DLD1 (cell line): ENCODE data around the gene OXLD1.

Source experiments
- in situ Hi-C: cut with HindIII; loops from 2 replicates; pipeline ENCODE4 v1.10.0; 2017; ENCODE audit warnings: low sequenced_read_pairs

The OXLD1 gene

DNA sequence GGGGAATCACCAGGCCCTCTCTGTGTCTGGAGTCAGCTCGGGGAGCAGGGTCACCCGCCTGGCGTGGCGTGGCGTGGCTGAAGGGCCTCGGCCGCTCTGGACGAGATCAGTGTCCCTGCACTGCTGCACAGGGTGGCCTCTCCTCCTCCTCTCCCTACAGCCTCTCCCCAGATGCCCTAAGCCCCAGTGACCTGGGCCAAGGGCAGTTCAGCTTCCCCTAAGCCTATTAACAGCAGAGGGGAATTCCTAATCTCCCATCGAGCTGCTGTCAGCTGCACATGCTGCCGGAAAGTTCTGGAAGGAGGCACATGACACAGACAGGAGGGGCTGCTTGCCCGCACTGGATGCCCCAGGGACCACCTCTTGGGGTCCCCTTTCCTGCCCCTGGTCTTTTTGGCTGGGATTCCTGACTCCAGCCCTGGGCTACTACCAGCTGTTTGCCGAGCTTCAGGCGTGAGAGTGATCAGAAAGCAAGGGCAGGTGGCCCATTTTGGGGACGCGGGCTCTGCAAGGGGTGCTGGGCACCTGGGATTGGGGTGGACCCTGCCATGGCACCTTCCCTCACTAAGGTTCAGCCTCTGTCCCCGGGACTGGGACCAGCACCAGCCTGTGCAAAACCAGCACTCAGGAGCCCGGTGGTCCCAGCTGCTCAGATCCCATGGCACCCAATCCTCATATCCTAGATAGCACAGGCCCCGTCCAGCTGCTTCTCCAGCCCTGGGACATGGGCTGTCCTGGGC is 10.9 kb downstream of the OXLD1 start:
- in situ Hi-C loops = no loop called here

DNA sequence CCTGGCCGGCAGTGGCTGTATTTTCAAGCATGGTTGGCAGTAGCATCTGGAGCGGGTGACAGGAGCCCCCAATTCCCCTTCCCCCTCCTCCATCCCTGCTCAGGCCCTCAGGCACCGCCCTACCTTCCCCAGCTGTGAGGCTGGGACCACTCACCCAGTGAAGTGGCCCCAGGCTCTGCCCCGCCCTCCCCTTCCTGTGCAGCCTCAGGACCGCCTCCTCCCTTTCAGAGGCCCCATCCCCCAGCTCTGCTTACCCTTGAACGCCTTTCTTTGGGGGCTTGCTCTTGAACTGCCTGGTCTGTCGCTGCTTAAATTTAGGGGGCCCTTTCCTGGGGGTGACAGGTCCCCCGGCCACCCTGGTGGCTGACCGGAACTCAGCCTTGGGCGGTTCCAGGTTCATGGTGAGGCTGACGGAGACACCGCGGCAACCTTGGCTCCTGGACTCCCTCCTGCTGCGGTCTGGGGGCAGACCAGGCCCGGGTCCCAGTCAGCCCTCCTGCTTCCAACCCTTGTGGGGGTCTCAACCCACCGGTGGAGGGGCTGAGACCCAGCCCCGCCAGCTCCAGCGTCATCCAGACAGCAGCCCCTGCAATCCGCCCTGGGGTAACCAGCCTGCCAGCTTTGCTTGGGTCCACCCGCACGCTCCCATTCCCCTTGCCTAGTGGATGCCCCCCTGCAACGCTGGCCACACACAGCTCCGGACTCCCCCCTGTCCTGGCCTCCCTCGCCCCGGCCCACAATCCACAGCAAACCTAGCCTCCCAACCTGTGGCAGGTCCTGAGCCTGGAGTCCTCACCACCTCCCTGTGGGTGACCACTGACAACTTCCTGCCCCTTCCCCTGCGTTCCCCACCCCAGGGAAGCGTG is 13.3 kb downstream of the OXLD1 start:
- in situ Hi-C loops = no loop called here

DNA sequence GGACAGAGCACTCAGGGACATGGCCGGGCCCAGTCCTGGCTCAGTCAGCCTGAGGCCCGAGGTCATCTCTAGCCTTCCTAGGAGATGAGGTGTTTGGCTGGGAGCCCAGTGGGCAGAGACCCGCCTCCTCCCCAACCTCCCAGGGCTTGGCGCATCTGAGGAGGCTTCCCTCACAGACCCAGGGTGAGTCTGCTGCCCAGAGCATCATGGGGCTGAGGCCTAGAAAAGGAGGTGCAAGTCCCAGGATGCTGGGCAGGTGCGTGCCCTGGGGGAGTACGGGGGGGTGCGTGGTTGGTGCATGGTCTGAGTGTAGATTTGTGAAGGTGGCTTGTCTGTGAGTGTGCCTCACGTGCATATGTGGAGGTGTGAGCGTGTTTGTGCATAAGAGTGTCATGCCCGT is 14.7 kb downstream of the OXLD1 start:
- in situ Hi-C loops = no loop called here

DNA sequence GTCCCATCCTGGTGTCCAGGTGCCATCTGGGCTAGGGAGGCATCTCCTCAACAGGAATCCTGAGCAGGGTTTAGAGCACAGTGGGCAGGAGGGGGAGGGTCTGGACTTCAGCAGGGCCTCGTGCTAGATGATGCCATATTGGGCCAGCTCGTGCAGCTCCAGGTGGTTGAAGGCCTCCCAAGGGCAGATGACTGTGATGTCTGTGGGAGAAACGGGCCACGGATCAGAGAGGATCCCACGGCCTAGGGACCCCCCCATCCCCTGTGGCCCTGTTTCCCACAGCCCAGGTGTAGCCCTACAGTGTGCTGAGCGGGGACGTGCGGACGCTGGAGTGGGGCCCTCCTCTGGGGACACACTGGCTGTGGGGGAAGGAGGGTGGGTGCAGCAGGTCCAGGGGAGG is 15.5 kb downstream of the OXLD1 start:
- in situ Hi-C loops = no loop called here

DNA sequence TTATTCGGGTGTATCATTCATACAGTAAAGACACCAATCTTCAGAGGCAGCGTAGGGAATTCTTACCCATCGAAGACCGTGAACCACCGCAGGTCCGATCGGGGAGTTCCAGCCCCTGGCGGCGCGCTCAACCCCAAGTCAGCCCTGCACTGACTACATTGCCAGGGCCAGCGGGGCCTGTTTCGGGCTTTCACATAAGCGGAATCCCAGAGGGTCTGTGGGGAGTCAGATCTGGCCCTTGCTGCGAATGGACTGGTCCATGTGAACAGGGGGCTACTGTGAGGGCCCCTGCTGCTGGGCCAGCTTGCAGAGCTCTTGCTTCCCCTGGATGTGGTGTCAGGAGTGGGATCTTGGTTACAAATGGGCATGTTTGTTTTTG is 17.7 kb downstream of the OXLD1 start:
- in situ Hi-C loops = no loop called here

DNA sequence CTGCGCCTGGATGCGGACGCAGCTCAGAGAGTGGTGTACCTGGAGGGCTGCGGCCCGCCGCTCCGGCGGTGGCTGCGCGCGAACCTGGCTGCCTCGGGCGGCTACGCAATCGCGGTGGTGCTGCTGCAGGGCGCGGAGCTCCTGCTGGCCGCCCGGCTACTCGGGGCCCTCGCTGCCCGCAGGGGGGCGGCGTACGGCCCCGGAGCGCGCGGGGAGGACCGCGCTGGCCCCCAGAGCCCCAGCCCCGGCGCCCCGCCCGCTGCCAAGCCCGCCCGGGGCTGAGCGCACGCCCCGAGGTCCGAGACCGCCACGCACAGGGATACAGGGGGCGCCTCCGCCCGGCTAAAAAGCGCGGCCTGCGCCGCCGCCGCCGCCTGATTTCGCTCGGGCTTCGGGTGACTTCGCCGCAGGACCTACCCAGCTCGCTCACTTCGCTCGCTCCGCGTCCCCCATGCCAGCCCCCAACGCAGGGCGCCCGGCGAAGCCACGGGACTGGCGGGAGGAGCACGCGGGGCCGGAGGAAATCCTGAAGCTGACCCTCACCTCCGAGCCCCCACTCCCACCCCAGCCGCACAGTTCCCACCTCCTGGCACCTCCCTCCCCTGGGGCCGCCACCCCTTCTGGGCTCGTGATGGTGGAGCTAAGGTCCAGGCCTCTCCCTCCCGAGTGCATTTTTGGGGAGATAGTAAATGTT is 18.2 kb downstream of the OXLD1 start:
- in situ Hi-C loops = no loop called here

DNA sequence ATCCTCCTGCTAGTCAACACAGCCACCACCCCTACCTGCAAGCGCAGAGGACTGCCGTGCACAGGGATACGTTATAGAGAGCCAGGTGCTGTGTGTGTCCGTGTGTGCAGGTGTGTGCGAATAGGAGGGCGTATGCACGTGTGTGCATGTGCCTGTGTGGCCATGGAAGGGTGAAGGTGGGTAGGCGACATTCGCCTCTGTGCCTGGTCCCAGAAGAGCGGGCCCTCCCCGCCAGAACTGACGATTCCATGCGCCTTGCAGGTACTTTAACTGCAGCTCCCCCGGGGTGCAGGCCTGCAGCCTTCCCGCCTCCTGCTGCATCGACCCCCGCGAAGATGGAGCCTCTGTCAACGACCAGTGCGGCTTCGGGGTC is 18.8 kb downstream of the OXLD1 start:
- in situ Hi-C loops = no loop called here

DNA sequence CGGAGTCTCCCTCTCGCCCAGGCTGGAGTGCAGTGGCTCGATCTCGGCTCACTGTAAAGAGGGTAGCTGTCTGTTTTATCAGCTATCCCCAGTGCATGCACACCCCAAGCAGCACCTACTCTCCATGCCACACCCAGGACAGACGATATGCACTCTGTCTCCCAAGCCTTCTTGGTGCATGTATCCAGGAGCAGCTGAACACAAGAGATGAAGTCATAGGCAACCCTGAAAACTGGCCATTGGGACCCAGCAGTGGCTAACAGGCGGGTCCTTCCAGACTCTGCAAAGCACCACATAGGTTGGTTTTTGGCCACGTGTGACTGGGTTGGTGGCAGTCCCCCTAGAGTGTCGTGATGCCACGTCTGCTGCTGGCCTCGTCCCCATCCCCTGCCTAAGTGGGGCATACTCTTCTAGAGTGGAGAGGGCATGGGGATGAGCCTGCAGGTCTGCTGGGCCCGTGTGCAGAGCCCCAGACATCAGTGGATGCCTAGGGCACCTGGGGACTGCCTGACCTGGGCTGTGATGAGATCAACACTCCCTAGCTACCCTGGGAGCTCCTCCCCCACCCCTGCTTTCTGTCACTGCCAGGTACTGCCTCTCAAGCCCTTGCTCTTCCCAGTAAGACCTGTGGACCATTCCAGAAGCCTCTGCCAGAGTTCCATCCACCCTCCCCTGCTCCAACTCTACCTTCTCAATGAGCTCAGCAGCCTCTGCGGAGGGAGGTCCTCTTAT is 19.4 kb downstream of the OXLD1 start:
- in situ Hi-C loops = no loop called here

DNA sequence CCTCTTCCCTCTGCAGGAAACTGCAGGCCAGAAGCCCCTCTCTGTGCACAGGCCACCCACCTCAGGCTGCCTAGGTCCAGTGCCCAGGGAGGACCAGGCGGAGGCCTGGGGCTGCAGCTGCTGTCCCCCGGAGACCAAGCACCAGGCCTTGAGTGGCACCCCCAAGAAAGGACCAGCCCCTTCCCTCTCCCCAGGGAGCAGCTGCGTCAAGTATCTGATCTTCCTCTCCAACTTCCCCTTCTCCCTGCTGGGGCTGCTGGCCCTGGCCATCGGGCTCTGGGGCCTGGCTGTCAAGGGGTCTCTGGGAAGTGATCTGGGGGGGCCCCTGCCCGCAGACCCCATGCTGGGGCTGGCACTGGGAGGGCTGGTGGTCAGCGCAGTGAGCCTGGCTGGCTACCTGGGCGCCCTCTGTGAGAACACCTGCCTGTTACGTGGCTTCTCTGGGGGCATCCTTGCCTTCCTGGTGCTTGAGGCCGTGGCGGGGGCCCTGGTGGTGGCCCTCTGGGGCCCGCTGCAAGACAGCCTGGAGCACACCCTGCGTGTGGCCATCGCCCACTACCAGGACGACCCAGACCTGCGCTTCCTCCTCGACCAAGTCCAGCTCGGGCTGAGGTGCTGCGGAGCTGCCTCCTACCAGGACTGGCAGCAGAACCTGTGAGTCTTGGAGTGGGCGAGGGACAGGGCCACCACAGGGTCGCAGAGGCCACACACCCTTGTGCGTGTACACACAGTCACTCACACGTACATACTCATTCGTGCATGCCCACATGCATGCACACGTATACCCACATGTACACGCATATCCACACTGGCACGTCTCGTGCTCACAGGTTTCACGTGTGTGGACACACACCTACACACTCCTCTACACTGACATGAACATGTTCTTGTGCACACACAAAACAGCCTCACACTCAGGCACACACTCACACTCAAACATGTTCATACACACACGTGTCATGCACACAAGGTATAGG is 21.1 kb downstream of the OXLD1 start:
- in situ Hi-C loops = no loop called here

DNA sequence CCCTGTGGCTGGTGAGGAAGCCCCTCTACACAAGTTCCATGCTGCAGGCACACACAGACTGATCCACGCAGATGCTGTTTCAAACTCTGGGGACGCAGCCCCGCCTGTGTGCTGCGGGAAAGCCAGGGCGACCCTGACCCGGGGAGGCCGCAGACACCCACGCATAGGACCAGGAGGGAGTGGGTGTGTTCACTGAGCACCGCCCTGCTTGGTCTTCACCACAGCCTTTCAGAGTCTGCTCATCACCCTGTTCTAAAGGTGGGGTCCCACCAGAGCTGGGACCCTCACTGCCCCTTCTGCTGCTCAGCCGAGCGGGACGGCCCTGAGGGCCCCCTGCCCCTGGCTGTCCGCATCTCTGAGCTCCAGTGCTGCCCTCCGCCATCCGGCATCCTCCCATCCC is 21.9 kb downstream of the OXLD1 start:
- in situ Hi-C loops = no loop called here

DNA sequence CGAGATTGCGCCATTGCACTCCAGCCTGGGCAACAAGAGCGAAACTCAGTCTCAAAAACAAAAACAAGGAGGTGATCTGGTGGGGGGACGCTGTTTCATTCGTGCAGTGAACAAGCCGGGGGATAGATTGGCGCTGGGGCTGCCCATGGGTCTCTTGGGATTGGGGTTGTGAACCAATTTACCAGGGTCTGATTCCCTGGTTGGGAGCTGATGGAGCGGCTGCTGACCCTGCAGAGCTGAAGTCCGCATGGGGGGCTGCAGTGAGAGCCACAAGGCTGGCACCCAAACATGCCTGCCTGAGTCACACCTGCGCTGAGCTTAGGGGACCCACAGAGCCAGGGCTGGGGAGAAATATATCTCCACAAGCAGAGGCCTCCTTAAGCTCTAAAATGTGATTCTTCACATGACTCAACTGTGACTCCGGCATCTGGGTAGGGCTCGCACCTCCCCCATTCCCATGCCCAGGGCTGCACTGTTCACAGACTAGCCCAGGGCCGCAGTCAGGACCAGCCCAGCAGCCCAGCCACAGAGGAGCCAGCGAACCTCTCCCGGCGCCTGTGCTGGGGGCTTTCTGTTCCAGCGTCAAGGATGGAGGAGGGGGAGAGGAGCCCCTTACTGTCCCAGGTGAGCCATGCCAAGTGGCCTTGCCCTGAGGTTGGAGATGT is 24.4 kb downstream of the OXLD1 start:
- in situ Hi-C loops = no loop called here

DNA sequence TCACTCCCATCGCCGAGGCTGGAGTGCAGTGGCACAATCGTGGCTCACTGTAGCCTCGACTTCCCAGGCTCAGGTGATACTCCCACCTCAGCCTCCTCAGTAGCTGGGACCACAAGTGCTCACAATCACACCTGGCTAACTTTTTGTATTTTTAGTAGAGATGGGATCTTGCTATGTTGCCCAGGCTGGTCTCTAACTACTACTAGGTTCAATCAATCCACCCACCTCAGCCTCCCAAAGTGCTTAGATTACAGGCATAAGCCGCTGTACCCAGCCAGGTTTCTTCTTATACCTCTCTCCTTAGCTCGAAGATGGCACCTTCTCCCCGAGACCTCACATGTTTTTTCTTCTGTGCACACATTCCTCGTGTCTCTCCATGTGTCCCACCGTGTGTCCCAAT is 26.4 kb downstream of the OXLD1 start:
- in situ Hi-C loops = no loop called here

DNA sequence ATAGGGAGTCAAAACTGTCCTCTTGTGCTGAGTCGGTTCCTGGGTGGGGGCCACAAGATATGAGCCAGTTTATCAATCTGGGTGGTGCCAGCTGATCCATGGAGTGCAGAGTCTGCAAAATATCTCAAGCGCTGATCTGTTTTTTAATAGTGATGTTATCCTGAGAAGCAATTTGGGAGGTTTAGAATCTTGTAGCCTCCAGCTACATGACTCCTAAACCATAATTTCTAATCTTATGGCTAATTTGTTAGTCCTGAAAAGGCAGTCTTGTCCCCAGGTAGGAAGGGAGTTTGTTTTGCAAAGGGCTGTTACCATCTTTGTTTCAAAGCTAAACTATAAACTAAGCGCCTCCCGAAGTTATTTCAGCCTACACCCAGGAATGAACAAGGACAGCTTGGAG is 27.7 kb downstream of the OXLD1 start:
- in situ Hi-C loops = no loop called here

DNA sequence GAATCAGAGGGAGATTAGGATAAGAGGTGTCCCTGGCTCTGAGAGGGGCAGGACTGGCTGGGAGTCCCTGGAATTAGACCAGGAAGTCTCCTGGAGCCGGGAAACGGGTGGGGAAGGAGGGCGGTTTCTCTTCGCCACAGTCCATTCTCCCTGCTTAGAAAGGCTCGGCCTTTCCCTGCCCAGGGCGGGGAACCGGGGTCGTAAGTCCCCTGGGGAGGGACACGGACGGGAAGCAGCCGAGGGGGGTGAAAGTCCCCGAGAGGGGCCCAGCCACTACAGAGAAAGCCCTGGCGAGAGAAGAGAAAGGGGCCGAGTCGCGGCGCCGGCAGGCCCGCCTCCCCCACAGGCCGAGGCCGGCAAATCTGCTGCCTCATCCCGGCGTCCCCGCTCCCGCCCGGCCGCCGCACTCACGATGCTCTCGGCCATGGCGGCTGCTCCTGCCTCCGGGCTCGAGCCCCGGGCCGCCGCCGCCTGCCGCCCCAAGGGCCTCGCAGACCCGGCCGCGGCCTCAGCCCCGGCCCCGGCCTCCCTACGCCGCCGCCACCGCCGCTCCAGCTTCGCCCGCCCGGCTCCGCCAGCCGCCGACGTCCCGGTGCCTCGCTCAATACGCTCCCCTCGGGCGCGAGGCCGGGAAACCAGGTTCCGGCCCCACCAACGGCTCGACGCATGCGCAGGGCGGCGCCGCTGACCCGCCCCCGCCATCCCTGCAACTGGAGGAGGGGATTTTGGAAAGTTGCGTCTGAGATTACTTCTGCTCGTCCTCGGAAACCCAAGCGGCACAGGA is 29.7 kb downstream of the OXLD1 start, which contains the start of the genes NPLOC4 and TSPAN10:
NPLOC4 (minus strand) TSS at position 608 of the 784 bp plus-strand sequence; CDS start at position 426, 182 bp downstream.
TSPAN10 (plus strand) TSS at position 692 of the 784 bp plus-strand sequence. CDS start 5,217 bp downstream, outside the sequence.
- in situ Hi-C loops = no loop called here

DNA sequence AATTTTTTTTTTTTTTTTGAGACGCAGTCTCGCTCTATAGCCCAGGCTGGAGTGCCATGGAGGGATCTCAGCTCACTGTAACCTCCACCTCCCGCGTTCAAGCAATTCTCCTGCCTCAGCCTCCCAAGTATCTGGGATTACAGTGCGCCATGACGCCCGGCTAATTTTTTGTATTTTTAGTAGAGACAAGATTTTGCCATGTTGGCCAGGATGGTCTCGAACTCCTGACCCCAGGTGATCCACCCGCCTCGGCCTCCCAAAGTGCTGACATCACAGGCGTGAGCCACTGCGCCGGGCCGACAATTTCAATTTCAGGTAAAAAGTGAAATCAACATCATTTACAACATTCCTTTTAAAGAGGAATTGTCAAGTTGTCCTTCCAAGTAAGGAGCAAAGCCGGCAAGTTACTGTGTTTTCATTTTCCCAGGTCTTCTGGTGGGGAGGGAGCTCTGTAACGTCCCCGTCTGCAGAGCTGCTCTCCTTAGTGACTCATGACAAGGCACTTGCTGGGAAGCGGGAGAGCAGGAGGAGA is 30.4 kb downstream of the OXLD1 start:
- in situ Hi-C loops = no loop called here

DNA sequence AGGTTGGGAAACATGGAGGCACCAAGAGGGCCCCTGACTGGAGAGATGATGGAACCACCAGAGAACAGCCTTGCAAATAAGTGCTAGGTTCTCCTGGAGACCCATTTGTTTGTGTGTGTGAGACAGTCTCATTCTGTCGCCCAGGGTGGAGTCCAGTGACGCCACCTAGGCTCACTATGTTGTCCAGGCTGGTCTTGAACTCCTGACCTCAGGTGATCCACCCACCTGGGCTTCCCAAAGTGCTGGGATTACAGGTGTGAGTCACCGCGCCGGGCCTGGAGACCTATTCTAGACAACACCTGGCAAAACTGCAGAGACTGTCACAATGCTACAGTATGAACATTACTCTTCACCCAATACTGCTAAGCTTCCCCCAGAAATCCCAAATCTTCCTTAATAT is 31.0 kb downstream of the OXLD1 start:
- in situ Hi-C loops = no loop called here

DNA sequence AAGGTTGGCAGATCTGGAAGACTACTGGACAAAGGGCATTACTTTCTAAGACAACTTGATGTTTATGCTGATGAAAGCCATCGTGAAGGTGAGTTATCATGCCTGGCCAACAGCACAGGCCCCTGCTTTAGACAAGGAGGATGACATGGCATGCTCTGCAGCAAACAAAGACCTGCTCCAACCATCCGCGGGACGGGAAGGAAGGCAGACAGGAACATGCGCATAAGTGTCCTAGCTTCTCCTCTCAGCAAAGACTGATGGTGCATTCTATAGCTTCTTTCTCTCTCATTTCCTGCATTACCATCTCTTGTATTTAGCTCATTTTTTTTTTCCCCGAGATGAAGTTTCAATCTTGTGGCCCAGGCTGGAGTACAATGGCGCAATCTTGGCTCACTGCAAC is 34.9 kb downstream of the OXLD1 start:
- in situ Hi-C loops = no loop called here

DNA sequence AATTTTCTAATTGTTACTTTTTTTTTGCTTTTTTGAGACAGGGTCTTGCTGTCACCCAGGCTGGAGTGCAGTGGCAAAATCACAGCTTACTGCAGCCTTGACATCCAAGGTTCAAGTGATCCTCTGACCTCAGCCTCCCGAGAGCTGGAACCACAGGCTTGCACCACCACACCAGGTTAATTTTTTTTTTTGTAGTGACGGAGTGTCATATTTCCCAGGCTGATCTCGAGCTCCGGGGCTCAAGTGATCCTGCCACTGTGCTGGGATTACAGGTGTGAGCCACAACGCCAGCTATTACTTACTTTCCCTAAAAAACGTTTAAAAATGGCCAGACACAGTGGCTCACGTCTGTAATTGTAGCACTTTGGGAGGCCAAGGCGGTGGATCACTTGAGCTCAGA is 36.1 kb downstream of the OXLD1 start:
- in situ Hi-C loops = no loop called here
